Muscle layer of duodenum (tissue), 2 donors: ENCODE measurements around the gene TUSC2.

Experiments
- H3K27ac ChIP-seq: one replicate; pipeline ENCODE4 v1.7.0; 2013; ENCODE audit warnings: mild to moderate bottlenecking, low read length
- H3K27me3 ChIP-seq: one replicate; pipeline ENCODE4 v1.7.0; 2013; ENCODE audit warnings: low read depth, mild to moderate bottlenecking, control low read depth, low read length
- H3K36me3 ChIP-seq, 2 donors: one replicate each; pipeline ENCODE4 v1.7.0; 2013; ENCODE audit warnings: low read length in 2 of 2, control low read depth in 1 of 2, mild to moderate bottlenecking in 1 of 2; ENCODE audit not compliant: insufficient read depth in 2 of 2, control insufficient read depth in 1 of 2
- H3K4me1 ChIP-seq, 2 donors: one replicate each; pipeline ENCODE4 v1.7.0; 2013; ENCODE audit warnings: low read length in 2 of 2, mild to moderate bottlenecking in 2 of 2, control low read depth in 1 of 2, moderate library complexity in 1 of 2; ENCODE audit not compliant: insufficient read depth in 2 of 2, control insufficient read depth in 1 of 2
- H3K4me3 ChIP-seq, 2 donors: one replicate each; pipeline ENCODE4 v1.7.0; 2013; ENCODE audit warnings: low read length in 2 of 2, low read depth in 1 of 2, mild to moderate bottlenecking in 1 of 2
- H3K9me3 ChIP-seq, 2 donors: one replicate each; pipeline ENCODE4 v1.7.0; 2013; ENCODE audit warnings: low read length in 2 of 2, control low read depth in 1 of 2, mild to moderate bottlenecking in 1 of 2; ENCODE audit not compliant: control insufficient read depth in 1 of 2
- donor health status: healthy.

TUSC2 gene

DNA sequence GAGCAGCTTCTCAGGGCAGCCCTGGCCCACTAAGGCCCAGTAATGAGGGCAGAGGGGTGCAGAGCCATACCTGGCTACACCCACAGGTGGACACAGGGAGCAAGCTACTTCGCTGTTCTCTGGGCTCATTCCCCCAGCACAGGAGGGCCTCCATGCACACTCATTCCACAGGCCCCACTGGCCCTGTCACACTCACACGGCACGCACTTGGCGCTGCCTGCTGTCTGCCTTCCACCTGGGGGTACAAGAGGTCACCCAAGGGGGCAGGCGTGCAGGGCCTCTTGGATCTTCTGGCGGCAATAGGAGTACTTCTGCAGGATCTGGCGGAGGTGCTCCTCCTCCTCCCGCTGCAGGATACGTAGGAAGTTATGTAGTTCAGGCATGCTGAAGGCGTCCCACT is 2.3 kb upstream of the TUSC2 start:
- Histone ChIP-seq H3K27ac (no peak overlapping the region), H3K4me3 (no peak overlapping the region), H3K9me3 (no peaks in the 10 kb centered on the region), H3K36me3 (peaks cover 20 to 36% of the 10 kb centered on the region in 2 donors), H3K4me1 (peaks cover 11 to 29% of the 10 kb centered on the region in 2 donors), H3K27me3 (no peaks in the 10 kb centered on the region)

DNA sequence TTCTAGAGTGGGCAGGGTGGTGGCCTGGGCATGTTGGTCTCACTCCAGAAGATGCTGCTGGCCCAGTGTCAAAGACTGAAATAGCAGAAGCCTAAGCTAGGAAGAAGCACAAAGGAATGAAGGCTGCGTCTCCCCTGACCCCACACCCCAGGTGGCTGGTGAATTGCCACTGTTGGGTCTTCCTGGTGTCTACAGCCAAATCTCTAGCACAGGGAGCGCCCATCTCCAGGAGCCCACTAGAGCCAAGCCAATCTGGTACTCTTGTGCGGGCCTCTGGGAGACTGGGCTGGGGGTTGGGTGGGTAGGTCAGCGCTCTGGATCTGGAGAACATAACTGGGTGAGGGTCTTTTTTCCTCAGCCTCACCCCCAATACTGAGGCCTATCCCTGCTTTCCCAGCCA is 894 bp downstream of the TUSC2 start:
- peaks cover 15 to 44% of the 10 kb centered on the region in 2 donors for H3K4me1 ChIP-seq
- peaks cover 20 to 41% of the 10 kb centered on the region in 2 donors for H3K36me3 ChIP-seq
- no peaks in the 10 kb centered on the region for H3K9me3 ChIP-seq
- H3K27ac ChIP-seq = peak overlapping the region; percentile 80
- no peaks in the 10 kb centered on the region for H3K27me3 ChIP-seq
- peak overlapping the region; percentile 81 to 98 for H3K4me3 ChIP-seq

DNA sequence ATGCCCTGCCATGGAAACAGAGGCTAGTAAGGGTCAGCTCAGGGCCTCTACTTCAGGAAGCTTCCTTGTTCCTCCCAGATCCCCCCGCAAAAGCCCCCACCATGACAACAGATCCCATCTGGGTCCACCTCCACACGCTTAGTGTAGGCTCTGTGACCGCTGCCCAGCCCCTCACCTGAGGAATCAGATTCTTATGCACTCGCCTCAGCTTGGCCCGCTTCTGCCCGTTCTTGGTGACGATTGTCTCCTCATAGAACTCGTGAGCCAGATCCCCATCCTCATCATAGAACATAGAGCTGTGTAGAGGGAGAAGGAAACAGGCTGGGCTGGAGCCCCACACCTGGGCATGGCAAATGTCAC is 1.9 kb downstream of the TUSC2 start:
- no peak overlapping the region for H3K4me3 ChIP-seq
- no peaks in the 10 kb centered on the region for H3K27me3 ChIP-seq
- no peak overlapping the region for H3K27ac ChIP-seq
- H3K36me3 ChIP-seq = peaks cover 18 to 32% of the 10 kb centered on the region in 2 donors
- no peaks in the 10 kb centered on the region for H3K9me3 ChIP-seq
- H3K4me1 ChIP-seq = peaks cover 15 to 49% of the 10 kb centered on the region in 2 donors

DNA sequence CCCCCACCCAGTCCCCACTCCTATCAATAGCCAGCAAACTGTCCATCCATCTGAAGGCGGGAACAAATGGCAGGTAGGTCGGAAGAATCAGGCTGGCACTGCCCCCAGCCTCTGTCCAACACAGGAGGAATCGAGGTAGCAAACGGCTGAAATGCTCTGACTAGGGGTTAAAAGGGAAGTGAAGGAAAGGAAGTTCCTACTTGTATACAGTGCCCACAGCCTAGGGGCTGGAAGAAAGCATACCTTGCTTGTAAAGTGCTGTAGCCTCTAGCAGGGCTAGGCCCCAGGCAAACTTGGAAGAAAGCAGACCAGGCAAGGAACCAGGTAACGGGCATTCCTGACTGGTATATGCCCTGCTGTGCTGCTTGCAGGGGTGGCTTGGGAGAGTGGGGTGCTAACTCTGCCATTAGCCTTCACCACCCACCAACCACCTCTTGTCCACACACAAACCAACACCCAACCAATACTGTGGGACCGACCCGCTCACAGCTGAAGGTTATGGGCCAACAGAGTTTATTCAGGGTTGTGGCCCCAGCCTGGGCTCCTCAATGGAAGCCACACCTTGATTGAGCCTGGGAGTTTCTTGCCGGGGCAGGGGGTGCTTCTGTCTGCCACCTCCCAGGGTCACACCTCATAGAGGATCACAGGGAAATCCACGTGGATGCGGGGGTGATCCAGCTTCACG is 2.4 kb downstream of the TUSC2 start:
- Histone ChIP-seq H3K9me3 (no peaks in the 10 kb centered on the region), H3K4me3 (no peak overlapping the region), H3K27me3 (no peaks in the 10 kb centered on the region), H3K4me1 (peaks cover 15 to 49% of the 10 kb centered on the region in 2 donors), H3K27ac (no peak overlapping the region), H3K36me3 (peaks cover 13 to 26% of the 10 kb centered on the region in 2 donors)

DNA sequence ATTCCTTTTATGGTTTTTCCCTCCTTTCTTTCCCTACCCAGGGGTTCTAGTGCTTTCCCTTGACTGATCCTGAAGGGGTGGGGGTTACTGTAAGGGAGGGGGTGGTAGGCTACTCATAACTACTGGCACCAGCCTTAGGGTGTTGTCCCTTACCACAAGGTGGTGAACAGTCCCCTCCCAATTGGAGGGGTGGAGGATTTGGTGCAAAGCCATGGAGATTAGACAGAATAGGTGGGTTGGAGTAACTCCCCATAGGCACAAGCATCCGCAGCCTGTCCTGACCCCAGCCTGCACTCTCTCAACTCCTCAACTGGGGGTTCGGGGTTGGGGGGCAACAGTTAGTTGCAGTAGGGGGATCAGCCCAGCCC is 2.9 kb downstream of the TUSC2 start:
- Histone ChIP-seq H3K9me3 (no peaks in the 10 kb centered on the region), H3K4me3 (no peak overlapping the region), H3K4me1 (peaks cover 20 to 54% of the 10 kb centered on the region in 2 donors), H3K27ac (peak overlapping the region; percentile 8), H3K27me3 (no peaks in the 10 kb centered on the region), H3K36me3 (peaks cover 7 to 21% of the 10 kb centered on the region in 2 donors)

DNA sequence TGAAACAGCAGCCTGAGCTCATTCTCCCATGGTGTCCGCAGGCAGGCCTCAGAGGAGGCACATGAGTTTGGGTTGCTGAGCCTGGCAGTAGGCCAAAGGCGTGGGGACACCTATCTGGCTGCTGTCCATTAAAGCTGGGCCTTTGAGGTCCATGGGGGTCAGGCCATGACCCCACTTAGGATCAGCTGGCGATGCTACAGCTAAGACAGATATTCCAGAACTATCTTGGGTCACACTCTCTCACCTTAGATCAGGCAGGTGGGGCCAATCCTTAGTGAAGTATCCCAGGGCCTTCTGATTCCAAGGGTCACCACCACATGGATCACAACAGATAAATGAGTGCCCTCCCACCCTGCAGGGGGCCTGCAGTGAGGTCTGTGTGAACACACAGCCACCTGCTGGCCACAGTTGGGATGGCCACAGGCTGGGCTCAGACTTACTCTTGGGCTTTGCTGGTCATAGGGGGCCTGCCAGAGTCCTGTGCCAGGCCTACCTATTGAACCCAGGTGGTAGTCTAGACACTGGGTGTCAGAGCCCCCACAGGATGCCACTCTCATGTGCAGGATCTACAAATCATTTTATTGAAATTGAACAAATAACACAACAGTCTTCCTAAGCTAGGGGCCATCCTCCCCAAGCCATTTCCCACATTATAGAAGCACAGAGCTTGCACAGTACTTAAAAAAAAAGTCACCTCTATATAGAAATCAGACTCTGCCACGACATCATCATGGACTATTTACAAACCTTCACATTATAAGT is 3.5 kb downstream of the TUSC2 start:
- no peak overlapping the region for H3K4me3 ChIP-seq
- H3K9me3 ChIP-seq = no peaks in the 10 kb centered on the region
- peaks cover 5 to 17% of the 10 kb centered on the region in 2 donors for H3K36me3 ChIP-seq
- peaks cover 22 to 59% of the 10 kb centered on the region in 2 donors for H3K4me1 ChIP-seq
- peak overlapping the region; percentile 46 for H3K27ac ChIP-seq
- no peaks in the 10 kb centered on the region for H3K27me3 ChIP-seq

DNA sequence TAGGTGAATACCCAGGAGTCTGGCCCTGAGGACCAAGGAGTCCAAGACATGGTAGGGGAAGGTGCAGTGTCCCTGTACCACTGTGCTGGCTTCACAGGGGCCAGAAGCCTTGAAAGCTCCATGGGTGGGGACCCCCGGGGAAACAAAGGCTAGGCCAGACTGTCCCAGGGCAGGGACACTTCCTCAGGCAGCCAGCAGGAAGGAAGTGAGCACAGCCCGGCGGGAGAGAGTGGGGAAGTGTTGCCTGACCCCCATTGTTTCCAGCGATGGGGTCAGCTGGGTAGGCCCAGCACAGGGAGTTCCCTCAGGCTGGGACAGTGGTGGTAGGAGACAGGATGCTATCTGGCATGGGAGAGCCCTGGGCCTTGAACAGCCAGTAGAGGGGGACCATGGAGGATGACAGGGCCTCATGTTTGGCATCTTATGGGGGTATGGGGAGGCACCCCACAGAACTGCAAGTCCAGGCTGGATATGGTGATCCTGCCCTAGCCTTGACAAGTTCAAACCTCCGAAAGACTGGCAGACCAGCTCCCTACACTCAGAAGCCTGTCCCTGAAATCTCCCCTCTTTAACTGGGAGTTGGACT is 4.3 kb downstream of the TUSC2 start:
- Histone ChIP-seq H3K4me1 (peaks cover 27 to 66% of the 10 kb centered on the region in 2 donors), H3K9me3 (no peaks in the 10 kb centered on the region), H3K27me3 (no peaks in the 10 kb centered on the region), H3K4me3 (no peak overlapping the region), H3K36me3 (peaks cover 9 to 22% of the 10 kb centered on the region in 2 donors), H3K27ac (peak overlapping the region; percentile 91)

DNA sequence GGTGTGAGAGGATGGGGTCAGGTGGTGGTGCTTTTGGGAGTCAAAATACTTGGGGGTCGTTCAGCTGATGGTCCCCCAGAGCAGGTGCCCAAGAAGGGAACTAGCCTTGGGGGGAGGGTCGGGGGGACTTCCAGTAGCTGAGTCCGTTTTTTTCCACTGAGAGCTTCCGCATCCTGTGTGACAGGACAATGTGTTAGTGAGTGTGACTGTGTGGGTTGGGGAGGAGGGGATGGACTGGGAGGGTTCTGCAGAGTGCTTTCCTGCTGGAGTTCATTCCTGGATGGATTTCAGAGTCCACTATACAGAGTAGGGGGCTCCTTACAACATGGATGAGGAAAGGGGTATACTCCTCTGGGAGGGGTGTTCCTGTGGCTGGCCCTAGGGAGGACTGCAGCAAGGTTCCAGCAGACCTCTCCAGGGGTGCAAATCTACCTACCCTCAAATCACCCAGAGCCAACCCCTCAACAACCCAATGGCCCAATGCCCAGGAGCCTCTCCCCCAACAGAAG is 4.9 kb downstream of the TUSC2 start:
- peaks cover 26 to 68% of the 10 kb centered on the region in 2 donors for H3K4me1 ChIP-seq
- H3K36me3 ChIP-seq = peaks cover 13 to 28% of the 10 kb centered on the region in 2 donors
- H3K4me3 ChIP-seq = no peak overlapping the region
- H3K27me3 ChIP-seq = no peaks in the 10 kb centered on the region
- peak overlapping the region; percentile 91 for H3K27ac ChIP-seq
- H3K9me3 ChIP-seq = no peaks in the 10 kb centered on the region

DNA sequence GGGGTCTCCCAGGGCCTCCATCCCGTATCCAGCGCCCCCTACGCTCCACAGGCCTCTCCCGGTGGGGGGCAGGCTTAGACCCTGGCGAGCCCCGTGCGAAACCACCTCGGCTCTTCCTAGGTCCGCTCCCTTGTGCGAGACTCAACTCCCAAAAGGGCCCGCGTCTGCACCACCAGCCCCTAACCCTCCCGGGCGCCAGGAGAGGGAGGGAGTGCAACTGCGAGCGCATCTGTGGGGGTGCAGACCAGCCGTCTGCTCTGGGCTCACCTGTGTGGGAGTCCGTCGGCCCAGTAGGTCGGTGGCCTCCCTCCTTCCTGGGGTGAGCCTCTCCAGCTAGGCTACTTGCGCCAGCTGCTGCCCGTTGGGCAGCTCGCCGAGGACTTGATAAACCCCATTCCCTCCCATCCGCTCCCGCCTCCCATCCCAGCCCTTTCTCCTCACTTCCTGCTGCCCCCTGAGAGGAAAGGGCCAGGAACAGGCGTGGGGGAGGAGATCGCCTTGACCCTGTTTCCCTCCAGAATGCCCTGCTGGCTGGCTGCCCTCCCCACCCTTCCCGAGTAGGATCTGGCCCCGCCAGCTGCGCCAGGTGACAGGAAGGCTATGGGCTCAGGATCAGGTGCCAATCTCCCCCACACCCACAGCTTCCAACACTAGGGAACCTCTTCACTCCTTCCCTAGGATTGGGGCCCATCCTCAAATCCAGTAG is 5.5 kb downstream of the TUSC2 start, which contains the start of gene HYAL2:
Gene HYAL2 (minus strand): TSS at position 360 of the 706 bp plus-strand sequence. CDS start 2,256 bp downstream, outside the sequence.
- Histone ChIP-seq H3K4me3 (peak within 1 kb of the TSS; percentile 87 to 95), H3K36me3 (peaks cover 14 to 28% of the 10 kb centered on the region in 2 donors), H3K27me3 (no peaks in the 10 kb centered on the region), H3K27ac (peak within 1 kb of the TSS; percentile 91), H3K9me3 (no peaks in the 10 kb centered on the region), H3K4me1 (peaks cover 30 to 71% of the 10 kb centered on the region in 2 donors)

DNA sequence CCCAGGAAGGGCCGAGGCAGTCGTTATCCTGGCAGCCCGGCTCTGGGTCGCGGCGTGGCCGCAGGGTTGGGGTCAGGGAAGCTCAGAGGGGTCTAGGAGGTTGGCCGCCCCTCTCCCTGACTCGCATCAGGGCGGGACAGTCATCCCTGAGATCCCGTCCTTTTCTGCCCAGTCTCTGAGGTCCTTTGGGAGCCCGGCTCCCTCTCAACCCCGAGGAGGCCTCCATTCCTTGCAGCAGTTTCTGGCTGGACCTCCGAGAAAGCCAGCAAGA is 6.0 kb downstream of the TUSC2 start:
- Histone ChIP-seq H3K27me3 (no peaks in the 10 kb centered on the region), H3K27ac (peak overlapping the region; percentile 91), H3K36me3 (peaks cover 14 to 28% of the 10 kb centered on the region in 2 donors), H3K4me1 (peaks cover 25 to 71% of the 10 kb centered on the region in 2 donors), H3K9me3 (no peaks in the 10 kb centered on the region), H3K4me3 (peak overlapping the region; percentile 87 to 95)
